GM19452 (cell line): ENCODE results near the gene OR13J1.
A peak's percentile ranks its signal among the peaks of the same experiment; 100 is the strongest.

Experiments
- ATAC-seq: cut with Tn5 transposase; IDR thresholded peaks from one replicate; pipeline ENCODE4 v1.9.1; 2021; ENCODE audit not compliant: unreplicated experiment

Gene OR13J1

GRCh38 chr9:35835216-35835632 is 35.0 kb downstream of the OR13J1 start:
- no peak for ATAC-seq

GRCh38 chr9:35834260-35835215 is 35.7 kb downstream of the OR13J1 start:
- no peak for ATAC-seq

GRCh38 chr9:35832814-35833213 is 37.4 kb downstream of the OR13J1 start:
- ATAC-seq = no peak

- ATAC-seq = no peak
These were observed 39.2 kb downstream of the OR13J1 start for GRCh38 chr9:35831040-35831439.

DNA sequence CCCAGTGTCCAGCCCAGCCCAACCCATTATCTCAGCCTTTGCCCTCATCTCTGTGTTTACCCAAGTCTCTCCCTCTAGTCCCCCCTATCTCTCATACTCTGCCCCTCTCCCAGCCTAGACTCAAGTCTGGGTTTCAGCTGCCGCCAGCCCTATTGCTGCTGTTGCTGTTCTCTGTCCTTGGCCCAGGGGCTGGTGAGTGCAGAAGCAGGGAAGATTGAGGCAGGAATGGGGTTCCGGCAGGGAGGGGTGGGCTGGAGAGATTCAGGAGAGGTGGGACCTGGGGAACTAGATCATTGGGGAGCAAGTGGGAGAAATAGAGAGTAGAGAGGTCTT is 40.5 kb downstream of the OR13J1 start:
- ATAC-seq = no peak

DNA sequence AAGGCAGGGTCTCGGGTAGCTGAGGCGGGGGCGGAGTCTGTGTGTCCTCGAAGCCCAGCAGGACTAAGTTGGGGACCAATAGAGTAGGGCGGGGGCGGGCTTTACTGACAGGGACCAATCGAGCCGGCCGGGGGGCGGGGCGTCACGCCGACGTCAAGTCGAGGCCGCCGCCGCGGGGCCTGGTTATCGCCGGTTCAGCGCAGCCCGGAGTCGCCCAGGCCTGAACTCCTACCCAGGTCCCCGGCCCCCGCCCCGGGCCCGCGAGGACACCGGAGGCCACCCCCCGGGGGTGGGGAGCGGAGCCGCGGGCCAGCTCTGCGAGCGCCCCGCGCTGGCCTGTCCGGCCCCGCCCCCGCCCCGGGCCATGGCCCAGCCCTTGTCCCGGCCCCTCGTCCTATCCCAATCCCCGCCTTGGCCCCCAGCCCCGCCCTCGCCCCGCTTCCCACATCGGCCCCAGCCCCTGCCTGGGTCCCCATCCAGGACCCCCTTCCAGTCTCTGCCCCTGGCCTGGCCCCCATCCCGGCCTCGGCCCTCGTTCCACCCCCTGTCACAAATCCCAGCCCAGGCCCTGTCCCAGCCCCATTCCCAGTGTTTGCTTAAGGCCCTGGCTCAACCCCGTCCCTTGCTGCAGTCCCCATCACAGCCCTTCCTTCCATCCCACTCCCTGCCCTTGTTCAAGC is 41.0 kb downstream of the OR13J1 start, which contains the start of gene TMEM8B:
TSS of gene TMEM8B (plus strand) at position 145 of the 680 bp plus-strand sequence. CDS start at position 365, 220 bp downstream.
- ATAC-seq = peak; percentile 84

- ATAC-seq = peak; percentile 3
These were observed 41.5 kb downstream of the OR13J1 start, which contains the start of gene FAM221B for GRCh38 chr9:35828716-35829083. TSS of gene FAM221B (minus strand) at chr9:35828732. CDS start at chr9:35826161, 2,571 bp downstream.

GRCh38 chr9:35827486-35827885 is 42.7 kb downstream of the OR13J1 start:
- ATAC-seq = no peak

- peak; percentile 49 for ATAC-seq
These were observed 44.0 kb downstream of the OR13J1 start for GRCh38 chr9:35826071-35826701.

- no peak for ATAC-seq
These were observed 47.3 kb downstream of the OR13J1 start for GRCh38 chr9:35822926-35823325.

DNA sequence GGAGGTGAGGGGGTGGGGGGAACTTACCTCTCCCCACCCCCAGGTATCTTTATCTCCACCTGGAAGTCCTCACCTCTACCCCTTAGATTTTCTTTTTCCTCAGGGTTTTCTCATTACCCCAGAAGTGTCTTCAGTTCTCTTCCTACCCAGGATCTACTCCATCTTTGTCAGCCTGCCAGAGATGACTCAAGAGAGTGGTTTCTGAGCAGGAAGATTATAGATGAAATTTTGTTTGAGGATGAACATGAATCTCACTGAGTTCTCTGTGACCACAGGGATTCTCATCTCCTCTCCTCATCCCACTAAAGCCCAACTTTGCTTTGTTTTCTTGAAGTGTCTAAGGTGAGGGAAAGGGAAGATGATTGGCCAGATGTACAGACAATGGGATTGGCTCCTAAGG is 50.1 kb downstream of the OR13J1 start:
- ATAC-seq = no peak
